ENCODE data around the gene ZBTB33. TPM values are rescaled to one million over a fixed set of nuclear protein-coding genes. Genes with fewer than 3 reads are reported as not detected.

The ZBTB33 gene
- total RNA-seq, 3 donors from 2014 or later, result 12.6 to 49.8 (median 18.4) TPM

GRCh38 chrX:120281021-120281624, 30.5 kb downstream of the ZBTB33 start:
- DNase-seq (ENCODE audit: low spot score in 2 of 2), result no peak
- intact Hi-C loops (cut with DNase I; ENCODE audit: low total_unique reads), result no loop called here
- Histone ChIP-seq H3K9me3 (no peaks in the 10 kb centered on the region), H3K4me1 (no peaks in the 10 kb centered on the region), H3K4me3 (no peak overlapping the region), H3K27me3 (no peaks in the 10 kb centered on the region), H3K27ac (peak overlapping the region; percentile 60 to 84), H3K36me3 (no peaks in the 10 kb centered on the region)
- TF ChIP-seq POLR2AphosphoS5 (IDR thresholded peaks at IDR 0.05) (no peak), CTCF (IDR thresholded peaks at IDR 0.05) (no peak), POLR2A (IDR thresholded peaks at IDR 0.05) (no peak)

DNA sequence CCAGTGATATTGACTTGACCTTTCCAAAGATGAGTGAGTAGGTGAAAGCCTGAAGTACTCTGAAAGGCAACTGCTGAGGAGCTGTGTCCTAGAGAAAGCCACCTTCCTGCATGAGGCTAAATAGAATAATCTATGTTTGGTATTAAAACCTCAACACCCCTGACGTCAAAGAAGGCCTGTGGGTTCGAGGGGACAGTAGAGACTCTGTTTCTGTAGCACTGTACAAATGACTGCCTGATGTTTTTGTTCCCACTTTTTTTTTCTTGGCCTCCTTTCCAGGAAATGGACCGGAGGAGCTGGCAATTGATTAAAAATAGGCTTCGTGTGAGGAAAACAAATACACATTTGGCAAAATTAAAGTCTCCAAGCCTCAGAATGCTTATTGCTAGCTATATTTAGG, 31.1 kb downstream of the ZBTB33 start:
- no peak overlapping the region for H3K4me3 ChIP-seq
- peak in 1 of 2 donors; percentile 54 for DNase-seq (ENCODE audit: low spot score in 2 of 2)
- H3K27ac ChIP-seq, result peak overlapping the region; percentile 60 to 84
- H3K4me1 ChIP-seq, result no peaks in the 10 kb centered on the region
- no peaks in the 10 kb centered on the region for H3K36me3 ChIP-seq
- H3K27me3 ChIP-seq, result no peaks in the 10 kb centered on the region
- TF ChIP-seq POLR2A (IDR thresholded peaks at IDR 0.05) (no peak), CTCF (IDR thresholded peaks at IDR 0.05) (no peak), POLR2AphosphoS5 (IDR thresholded peaks at IDR 0.05) (no peak)
- intact Hi-C loops (cut with DNase I; ENCODE audit: low total_unique reads), result no loop called here
- no peaks in the 10 kb centered on the region for H3K9me3 ChIP-seq

GRCh38 chrX:120282697-120283096, 32.1 kb downstream of the ZBTB33 start:
- H3K27me3 ChIP-seq, result no peaks in the 10 kb centered on the region
- peak overlapping the region; percentile 60 to 84 for H3K27ac ChIP-seq
- intact Hi-C loops (cut with DNase I; ENCODE audit: low total_unique reads), result no loop called here
- H3K4me3 ChIP-seq, result no peak overlapping the region
- no peaks in the 10 kb centered on the region for H3K4me1 ChIP-seq
- TF ChIP-seq POLR2A (IDR thresholded peaks at IDR 0.05) (no peak), CTCF (IDR thresholded peaks at IDR 0.05) (no peak), POLR2AphosphoS5 (IDR thresholded peaks at IDR 0.05) (no peak)
- no peaks in the 10 kb centered on the region for H3K36me3 ChIP-seq
- no peaks in the 10 kb centered on the region for H3K9me3 ChIP-seq
- no peak for DNase-seq (ENCODE audit: low spot score in 2 of 2)

GRCh38 chrX:120286733-120287512, 36.3 kb downstream of the ZBTB33 start:
- Histone ChIP-seq H3K4me1 (no peaks in the 10 kb centered on the region), H3K27ac (peak overlapping the region; percentile 69 to 71), H3K36me3 (no peaks in the 10 kb centered on the region), H3K27me3 (no peaks in the 10 kb centered on the region), H3K9me3 (no peaks in the 10 kb centered on the region), H3K4me3 (no peak overlapping the region)
- no peak for DNase-seq (ENCODE audit: low spot score in 2 of 2)
- intact Hi-C loops (cut with DNase I; ENCODE audit: low total_unique reads), result no loop called here
- TF ChIP-seq CTCF (IDR thresholded peaks at IDR 0.05) (no peak), POLR2A (IDR thresholded peaks at IDR 0.05) (no peak), POLR2AphosphoS5 (IDR thresholded peaks at IDR 0.05) (no peak)

- TF ChIP-seq POLR2AphosphoS5 (IDR thresholded peaks at IDR 0.05) (no peak), POLR2A (IDR thresholded peaks at IDR 0.05) (no peak), CTCF (IDR thresholded peaks at IDR 0.05) (no peak)
- intact Hi-C loops (cut with DNase I; ENCODE audit: low total_unique reads), result no loop called here
- Histone ChIP-seq H3K9me3 (no peaks in the 10 kb centered on the region), H3K27me3 (no peaks in the 10 kb centered on the region), H3K27ac (peak overlapping the region; percentile 20 to 71), H3K4me1 (no peaks in the 10 kb centered on the region), H3K4me3 (no peak overlapping the region), H3K36me3 (no peaks in the 10 kb centered on the region)
- no peak for DNase-seq (ENCODE audit: low spot score in 2 of 2)
These were observed 37.0 kb downstream of the ZBTB33 start for GRCh38 chrX:120287513-120288112.
